SK-N-SH (cell line): ENCODE results near the gene SIL1. TPM values are rescaled to one million over a fixed set of nuclear protein-coding genes. Genes with fewer than 3 reads are reported as not detected.

ENCODE experiments used
- CTCF ChIA-PET: fragments of 300-600, 350-600 bp; formaldehyde crosslinking; extraction: SDS; loops from one replicate; lab custom pipeline; 2021; lab: Yijun Ruan, JAX
- POLR2A ChIA-PET: fragments of 350-600 bp; sonication (Branson Sonifier 250); formaldehyde crosslinking; extraction: SDS; loops from one replicate; lab custom pipeline; 2020; ENCODE audit warnings: antibody characterized with exemption, inconsistent platforms; lab: Yijun Ruan, JAX
- DNase-seq: peaks from one replicate; pipeline ENCODE4 v3.0.0; 2012
- H2AFZ ChIP-seq: fragments of 200-600 bp; sonication (generic); 2 replicates; pipeline ENCODE4 v1.8.1; 2016; ENCODE audit warnings: antibody characterized with exemption, mild to moderate bottlenecking, low read depth
- H3F3A ChIP-seq: fragments of 200-600 bp; sonication (generic); replicated peaks from 2 replicates; pipeline ENCODE3; 2016; ENCODE audit warnings: antibody characterized with exemption, mild to moderate bottlenecking; ENCODE audit not compliant: insufficient read depth
- H3K27ac ChIP-seq, 2 experiments: fragments of 200-500 bp in 1 of 2; fragments of 200-600 bp in 1 of 2; sonication (Bioruptor generic) in 1 of 2; sonication (generic), shearing (Covaris generic) in 1 of 2; 2 replicates each; pipeline versions ENCODE4 v1.5.1 to v1.6.1; 2014 to 2016; ENCODE audit warnings: low read depth in 2 of 2, inconsistent platforms in 1 of 2, low read length in 1 of 2, mild to moderate bottlenecking in 1 of 2, mixed read lengths in 1 of 2
- H3K27me3 ChIP-seq: fragments of 200-600 bp; sonication (generic), shearing (Covaris generic); 2 replicates; pipeline ENCODE4 v1.6.1; 2016; ENCODE audit warnings: mixed run types; ENCODE audit not compliant: insufficient read depth
- H3K36me3 ChIP-seq, 2 experiments: fragments of 200-500 bp in 1 of 2; fragments of 200-600 bp in 1 of 2; sonication (Bioruptor generic) in 1 of 2; sonication (generic) in 1 of 2; replicated peaks in 1 of 2; 2 replicates each; pipeline versions ENCODE3 to v1.5.1; 2014 to 2016; ENCODE audit warnings: low read length in 1 of 2, mild to moderate bottlenecking in 1 of 2; ENCODE audit not compliant: insufficient read depth in 2 of 2, control insufficient read depth in 1 of 2
- H3K4me1 ChIP-seq, 2 experiments: fragments of 200-500 bp in 1 of 2; fragments of 200-600 bp in 1 of 2; sonication (Bioruptor generic) in 1 of 2; sonication (generic), shearing (Covaris generic) in 1 of 2; 2 replicates each; pipeline versions ENCODE4 v1.5.1 to v1.6.1; 2014 to 2016; ENCODE audit warnings: low read depth in 1 of 2, low read length in 1 of 2, mixed run types in 1 of 2; ENCODE audit not compliant: insufficient read depth in 2 of 2, control insufficient read depth in 1 of 2
- H3K4me2 ChIP-seq: fragments of 200-600 bp; sonication (generic), shearing (Covaris generic); 2 replicates; pipeline ENCODE4 v1.6.1; 2017; ENCODE audit warnings: mixed run types
- H3K4me3 ChIP-seq, 2 experiments: fragments of 200-500 bp in 1 of 2; fragments of 200-600 bp in 1 of 2; sonication (Bioruptor generic) in 1 of 2; sonication (generic), shearing (Covaris generic) in 1 of 2; 2 replicates each; pipeline versions ENCODE4 v1.5.1 to v1.8.1; 2014 to 2016; ENCODE audit warnings: low read depth in 2 of 2, inconsistent platforms in 1 of 2, low read length in 1 of 2, mild to moderate bottlenecking in 1 of 2, mixed read lengths in 1 of 2, moderate library complexity in 1 of 2
- H3K79me2 ChIP-seq: fragments of 200-600 bp; sonication (generic); 2 replicates; pipeline ENCODE4 v1.8.1; 2017; ENCODE audit warnings: mild to moderate bottlenecking; ENCODE audit not compliant: insufficient read depth
- H3K9ac ChIP-seq: fragments of 200-600 bp; sonication (generic); 2 replicates; pipeline ENCODE4 v1.6.1; 2017; ENCODE audit warnings: mixed run types
- H3K9me2 ChIP-seq: fragments of 200-600 bp; sonication (generic); 2 replicates; pipeline ENCODE4 v1.6.1; 2017; ENCODE audit warnings: mixed run types
- H3K9me3 ChIP-seq: fragments of 200-600 bp; sonication (generic); 2 replicates; pipeline ENCODE4 v1.6.1; 2017; ENCODE audit warnings: mixed run types, mild to moderate bottlenecking, moderate library complexity
- H4K20me1 ChIP-seq: fragments of 200-600 bp; sonication (generic); 2 replicates; pipeline ENCODE4 v1.6.1; 2017; ENCODE audit warnings: mild to moderate bottlenecking, mixed run types; ENCODE audit not compliant: insufficient read depth
- CHD2 ChIP-seq: fragments of 150-350 bp; IDR thresholded peaks from 2 replicates; pipeline ENCODE4 v1.6.1; 2018; ENCODE audit warnings: low read length; ENCODE audit not compliant: partially characterized antibody
- EZH2phosphoT487 ChIP-seq: fragments of 200-600 bp; sonication (generic); IDR thresholded peaks from 2 replicates; pipeline ENCODE4 v1.6.1; 2017; ENCODE audit warnings: low read depth, mixed run types, mild to moderate bottlenecking, antibody characterized with exemption, moderate library complexity, borderline replicate concordance
- FOSL2 ChIP-seq: IDR thresholded peaks from 2 replicates; pipeline ENCODE4 v1.4.0; 2012; ENCODE audit warnings: low read depth, mild to moderate bottlenecking, moderate library complexity, borderline replicate concordance
- FOXJ3 ChIP-seq: sonication (generic); formaldehyde crosslinking; IDR thresholded peaks from 2 replicates; pipeline ENCODE4 v1.5.1; 2020; ENCODE audit warnings: mild to moderate bottlenecking, missing genetic modification reagents
- GATA2 ChIP-seq: sonication (generic); formaldehyde crosslinking; IDR thresholded peaks from 2 replicates; pipeline ENCODE4 v1.5.0; 2020; ENCODE audit warnings: mild to moderate bottlenecking, missing genetic modification reagents
- IRF3 ChIP-seq: fragments of 150-350 bp; IDR thresholded peaks from 2 replicates; pipeline ENCODE4 v1.6.1; 2016; ENCODE audit warnings: mild to moderate bottlenecking, low read depth, low read length
- JUND ChIP-seq: IDR thresholded peaks from 2 replicates; pipeline ENCODE4 v1.4.0; 2012
- MEF2A ChIP-seq: IDR thresholded peaks from 2 replicates; pipeline ENCODE4 v1.4.0; 2012; ENCODE audit warnings: low read depth, borderline replicate concordance
- POLR2AphosphoS5 ChIP-seq: IDR thresholded peaks from 2 replicates; pipeline ENCODE4 v1.6.1; 2012; ENCODE audit warnings: low read depth, low read length
- RCOR1 ChIP-seq: fragments of 150-350 bp; IDR thresholded peaks from 2 replicates; pipeline ENCODE4 v1.6.1; 2017; ENCODE audit warnings: antibody characterized with exemption, low read length
- REST ChIP-seq: IDR thresholded peaks from 2 replicates; pipeline ENCODE4 v1.6.1; 2012; ENCODE audit warnings: mild to moderate bottlenecking, low read depth, low read length, moderate library complexity
- RFX5 ChIP-seq: IDR thresholded peaks from 2 replicates; pipeline ENCODE4 v1.6.1; 2012; ENCODE audit warnings: mild to moderate bottlenecking, improper control_type of control experiment, low read length
- RXRA ChIP-seq: IDR thresholded peaks from 2 replicates; pipeline ENCODE4 v1.4.0; 2012; ENCODE audit warnings: low read depth, mild to moderate bottlenecking, borderline replicate concordance
- TAF1 ChIP-seq: IDR thresholded peaks from 2 replicates; pipeline ENCODE4 v1.6.1; 2012; ENCODE audit warnings: low read depth, mild to moderate bottlenecking, low read length, moderate library complexity, borderline replicate concordance
- ZBTB33 ChIP-seq: IDR thresholded peaks from 2 replicates; pipeline ENCODE4 v1.4.0; 2012; ENCODE audit warnings: low read depth, borderline replicate concordance
- WGBS: methylation state at CpG from one replicate; pipeline ENCODE4 v1.1.6; 2017; ENCODE audit warnings: low lambda C conversion rate; 5-methylcytosine and 5-hydroxymethylcytosine counted together
- polyA plus RNA-seq, 3 experiments: library from polyadenylated mRNA; depleted of rRNA; stranded (reverse); fragments of >200 nt; gene quantifications; 2 replicates each; pipeline ENCODE4 v1.2.3, GENCODE V29; 2012

Gene SIL1
- polyA plus RNA-seq, 1 of the 3 experiments (the other 2 are of a cell fraction), result 25.9 TPM

- no peak overlapping the region for H3K9ac ChIP-seq
- POLR2A ChIA-PET, result no interaction called here
- H3F3A ChIP-seq, result peaks cover 13% of the 10 kb centered on the region
- no peak overlapping the region for H3K27ac ChIP-seq
- H3K9me3 ChIP-seq, result no peaks in the 10 kb centered on the region
- no peak overlapping the region for H3K4me2 ChIP-seq
- H3K4me3 ChIP-seq, result no peak overlapping the region
- H3K4me1 ChIP-seq, result peaks cover 7 to 14% of the 10 kb centered on the region in 2 experiments; a peak in 2 of 4 replicates
- no peaks in the 10 kb centered on the region for H3K36me3 ChIP-seq
- no peaks in the 10 kb centered on the region for H4K20me1 ChIP-seq
- CTCF ChIA-PET, result interaction anchor here (0.8 to 1.2 kb wide), 2 partner anchors 9 to 121 kb away, joined by 3 read pairs; no protein-coding TSS in a partner anchor
- peaks cover 3% of the 10 kb centered on the region; the same call in 1 of the 2 replicates for H3K79me2 ChIP-seq
- no peak for TF ChIP-seq ZBTB33
- no peak for TF ChIP-seq RFX5
- no peak for TF ChIP-seq JUND
- TF ChIP-seq IRF3, result no peak
- TF ChIP-seq POLR2AphosphoS5, result no peak
- TF ChIP-seq RXRA, result no peak
- TF ChIP-seq EZH2phosphoT487, result no peak
- TF ChIP-seq FOSL2, result no peak
- TF ChIP-seq RCOR1, result no peak
- WGBS, result 81% methylated on average over 3 of the region's 3 CpGs
- no peak for DNase-seq
- no peaks in the 10 kb centered on the region for H3K27me3 ChIP-seq
- no peak overlapping the region for H2AFZ ChIP-seq
- no peaks in the 10 kb centered on the region for H3K9me2 ChIP-seq
Observed at GRCh38 chr5:139141446-139142204, 56.5 kb downstream of the SIL1 start.

- no peak overlapping the region for H2AFZ ChIP-seq
- H3K4me1 ChIP-seq, result peaks cover 7 to 14% of the 10 kb centered on the region in 2 experiments; a peak in 2 of 4 replicates
- H3K9ac ChIP-seq, result no peak overlapping the region
- no peaks in the 10 kb centered on the region for H3K9me2 ChIP-seq
- DNase-seq, result no peak
- H3K9me3 ChIP-seq, result no peaks in the 10 kb centered on the region
- WGBS, result 95% methylated on average over 6 of the region's 6 CpGs
- no peak overlapping the region for H3K4me2 ChIP-seq
- peaks cover 3% of the 10 kb centered on the region; the same call in 1 of the 2 replicates for H3K79me2 ChIP-seq
- peaks cover 11% of the 10 kb centered on the region for H3F3A ChIP-seq
- no peaks in the 10 kb centered on the region for H4K20me1 ChIP-seq
- TF ChIP-seq CHD2, result no peak
- TF ChIP-seq FOXJ3 (CRISPR knock-in tag), result no peak
- no peak for TF ChIP-seq EZH2phosphoT487
- no peak for TF ChIP-seq TAF1
- no peak for TF ChIP-seq RXRA
- no peak for TF ChIP-seq REST
- TF ChIP-seq MEF2A, result peak; percentile 34; the same call in 1 of the 2 replicates
- TF ChIP-seq GATA2 (CRISPR knock-in tag), result no peak
- TF ChIP-seq, all 33 proteins: peak for 1
- CTCF ChIA-PET, result interaction anchor here (0.8 to 1.2 kb wide), 2 partner anchors 13 to 122 kb away, joined by 3 read pairs; no protein-coding TSS in a partner anchor
- POLR2A ChIA-PET, result no interaction called here
- Histone ChIP-seq H3K36me3 (no peaks in the 10 kb centered on the region), H3K27me3 (no peaks in the 10 kb centered on the region), H3K4me3 (no peak overlapping the region), H3K27ac (no peak overlapping the region)
Observed at GRCh38 chr5:139140591-139141071, 57.5 kb downstream of the SIL1 start.
